Activated effector memory CD4-positive, alpha-beta T cell treated with Interleukin-2 at 50 U/mL for 16 hours (primary cell): ENCODE measurements around the gene PMVK.
A peak's percentile ranks its signal among the peaks of the same experiment; 100 is the strongest.
"Not testable (repeated sequence)": the region's sequence is repeated elsewhere in the genome, so short reads cannot be mapped to it uniquely, and the experiment has no call there.

Experiments used
- DNase-seq: peaks from one replicate; pipeline ENCODE4 v3.0.0-alpha.2; 2020

Gene PMVK

DNA sequence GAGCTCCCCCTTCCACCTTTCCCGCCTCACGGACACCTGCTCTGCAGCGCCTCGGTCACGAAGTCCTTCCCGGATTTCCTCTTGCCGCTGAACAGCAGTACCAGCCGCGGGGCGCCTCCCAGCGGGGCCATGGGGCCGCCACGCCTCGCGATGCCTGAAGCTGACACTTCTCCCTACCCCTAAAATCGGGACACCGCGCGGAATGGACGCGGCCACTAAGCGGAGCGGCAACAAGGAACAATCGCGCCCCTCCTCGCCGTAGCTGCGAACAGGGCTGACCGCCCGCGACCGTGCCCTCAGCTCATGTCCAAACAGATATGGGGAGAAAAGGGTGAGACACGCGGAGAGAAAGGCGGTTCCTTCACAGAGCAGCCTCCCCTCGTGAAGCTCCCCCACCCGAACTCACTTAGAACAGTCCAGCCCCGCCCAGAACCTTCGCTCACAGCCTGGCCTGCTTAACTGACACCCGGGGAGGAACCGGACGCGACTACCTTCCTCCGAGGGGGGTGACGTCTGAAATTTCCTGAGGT is at the start of gene PMVK:
TSS of gene PMVK (minus strand) at position 165 of the 530 bp plus-strand sequence. CDS start at position 131, 34 bp downstream.
- peak; percentile 92 for DNase-seq

DNA sequence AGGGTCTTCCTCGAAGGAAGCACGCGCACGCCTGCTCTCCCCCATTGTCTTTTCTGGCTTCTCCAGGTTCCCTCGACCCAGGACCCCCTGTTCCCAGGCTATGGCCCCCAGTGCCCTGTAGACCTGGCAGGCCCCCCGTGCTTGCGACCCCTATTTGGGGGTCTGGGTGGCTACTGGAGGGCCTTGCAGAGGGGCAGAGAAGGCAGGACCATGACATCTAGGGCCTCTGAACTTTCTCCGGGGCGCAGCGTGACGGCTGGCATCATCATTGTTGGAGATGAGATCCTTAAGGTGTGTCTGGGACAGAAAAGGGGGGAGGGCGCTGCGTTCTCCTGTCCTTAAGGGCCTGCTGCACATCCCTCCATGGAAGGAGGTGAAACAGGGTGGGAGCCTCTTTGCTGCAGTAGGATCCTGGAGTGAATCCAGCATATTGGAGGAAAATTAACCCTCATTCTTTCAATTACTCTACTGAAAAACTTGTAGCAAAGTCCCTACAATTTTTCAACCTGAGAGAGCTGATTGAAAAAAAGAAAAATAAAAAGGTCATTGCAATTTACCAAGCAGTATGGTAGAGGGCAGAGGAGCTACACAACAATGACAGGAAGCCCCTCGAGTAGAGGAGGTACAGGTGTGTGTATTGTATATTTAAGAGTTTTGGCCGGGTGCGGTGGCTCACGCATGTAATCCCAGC is 47.4 kb upstream of the PMVK start:
- DNase-seq, result no peak

DNA sequence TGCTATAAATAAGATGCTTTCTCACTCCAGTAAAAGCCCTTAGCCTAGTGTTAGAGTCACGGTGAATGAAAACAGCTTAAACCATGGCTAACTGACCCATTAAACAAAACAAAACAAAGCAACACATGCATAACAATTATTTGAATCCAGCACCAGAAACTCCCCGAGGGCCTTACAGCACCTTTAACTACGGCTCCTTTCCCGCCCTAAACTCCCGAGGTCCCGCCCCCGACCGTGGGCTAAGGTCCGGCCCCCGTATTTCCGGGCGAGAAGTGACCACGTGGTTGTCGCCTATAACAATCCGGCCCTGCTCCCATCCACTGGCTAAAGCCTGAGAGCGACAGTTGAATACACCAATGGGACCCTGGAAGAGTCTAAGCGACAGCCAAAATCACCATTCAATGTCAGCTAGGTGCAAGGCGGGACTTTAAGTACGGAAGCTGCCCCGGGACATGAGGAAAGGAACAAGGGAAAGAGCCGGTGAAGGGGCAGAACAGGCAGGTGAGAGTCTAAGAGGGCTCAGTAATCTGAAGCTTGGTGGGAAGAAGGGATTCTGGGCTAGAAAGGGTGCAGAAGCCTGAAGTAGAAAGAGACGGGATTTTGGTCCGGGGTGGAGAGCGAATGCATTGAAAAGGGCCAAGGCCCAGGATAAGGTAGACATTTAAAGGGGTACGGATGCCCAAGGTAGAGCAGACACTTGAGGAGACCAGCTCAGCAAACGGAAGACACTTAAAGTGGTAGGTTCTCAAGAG is 46.6 kb upstream of the PMVK start, which contains the start of gene FLAD1:
TSS of gene FLAD1 (plus strand) at position 448 of the 752 bp plus-strand sequence. CDS start 351 bp downstream, outside the sequence.
- peak; percentile 91 for DNase-seq

DNA sequence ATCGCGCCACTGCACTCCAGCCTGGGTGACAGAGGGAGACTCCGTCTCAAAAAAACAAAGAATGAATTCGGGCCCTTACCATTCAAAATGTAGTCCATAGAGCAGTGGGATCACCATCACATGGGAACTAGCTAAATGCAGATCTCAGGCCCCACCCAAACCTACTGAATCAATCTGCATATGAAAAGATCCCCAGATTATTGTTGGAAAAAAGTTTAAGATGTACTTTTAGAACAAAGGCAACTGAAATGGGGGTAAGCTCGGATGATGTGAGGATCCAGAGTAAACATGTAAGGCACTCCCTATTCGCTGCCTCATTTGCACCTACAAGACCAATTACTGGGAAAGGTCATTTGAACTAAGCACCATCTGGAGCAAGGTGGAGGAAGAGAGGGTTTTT is 45.8 kb upstream of the PMVK start:
- DNase-seq, result no peak

DNA sequence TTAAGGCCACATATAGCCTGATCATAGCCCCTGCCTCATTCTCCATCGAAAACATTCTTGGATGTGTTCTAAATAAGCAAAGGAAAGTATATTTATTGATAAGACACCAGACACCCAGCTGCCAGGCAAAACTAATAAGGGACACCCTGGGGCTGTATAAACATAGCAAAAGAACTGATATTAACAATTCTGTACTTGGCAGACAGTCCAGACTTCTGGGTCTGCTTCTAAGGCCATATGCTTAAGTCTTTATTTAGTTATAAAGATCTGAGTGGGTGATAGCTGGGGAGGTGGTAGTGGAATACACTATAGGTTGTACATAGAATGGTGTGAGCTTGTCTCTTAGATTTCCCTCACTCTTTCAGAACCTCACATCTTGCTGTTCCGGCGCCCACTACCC is 41.8 kb upstream of the PMVK start:
- no peak for DNase-seq

DNA sequence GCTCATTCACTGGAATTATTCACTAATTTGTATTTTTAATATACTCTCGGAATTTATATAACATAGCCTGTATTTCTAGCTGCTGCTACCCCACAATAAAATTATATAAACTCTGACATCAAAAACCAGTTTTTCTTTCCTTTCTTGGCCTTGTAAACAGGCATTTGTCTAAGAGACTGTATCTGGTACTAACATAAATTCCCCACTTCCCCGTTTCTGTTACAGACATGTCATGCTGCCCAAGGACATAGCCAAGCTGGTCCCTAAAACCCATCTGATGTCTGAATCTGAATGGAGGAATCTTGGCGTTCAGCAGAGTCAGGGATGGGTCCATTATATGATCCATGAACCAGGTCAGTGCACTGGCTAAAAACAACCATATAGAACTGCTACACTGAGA is 41.2 kb upstream of the PMVK start:
- DNase-seq, result not testable (repeated sequence)

DNA sequence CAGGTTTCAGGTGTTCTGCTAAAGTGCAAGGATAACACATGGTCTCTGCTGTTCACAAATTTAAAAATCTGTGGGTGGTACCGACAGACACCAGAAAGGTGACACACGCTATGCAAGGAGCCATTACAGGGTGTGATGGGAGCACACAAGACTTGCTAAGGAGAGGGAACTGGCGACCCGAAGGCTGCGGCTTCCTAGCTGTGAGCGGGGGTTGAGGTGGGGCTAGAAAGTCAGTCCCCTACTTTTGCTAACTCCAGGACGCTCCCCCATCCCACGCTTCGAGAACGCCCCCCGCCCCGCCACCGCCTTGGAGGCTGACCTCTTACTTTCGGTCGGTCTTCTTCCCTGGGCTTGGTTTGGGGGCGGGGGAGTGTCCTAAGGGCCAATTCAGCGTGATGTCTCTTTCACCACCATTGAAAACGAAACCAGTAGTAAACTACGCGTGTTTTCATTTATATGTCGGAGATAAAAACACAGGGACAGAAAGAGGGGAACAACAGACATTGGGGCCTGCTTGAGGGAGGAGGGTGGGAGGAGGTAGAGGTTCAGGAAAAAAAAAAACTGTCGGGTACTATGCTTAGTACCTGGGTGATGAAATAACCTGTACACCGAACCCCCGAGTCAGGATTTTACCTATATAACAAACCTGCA is 39.0 kb upstream of the PMVK start:
- DNase-seq, result peak; percentile 39

DNA sequence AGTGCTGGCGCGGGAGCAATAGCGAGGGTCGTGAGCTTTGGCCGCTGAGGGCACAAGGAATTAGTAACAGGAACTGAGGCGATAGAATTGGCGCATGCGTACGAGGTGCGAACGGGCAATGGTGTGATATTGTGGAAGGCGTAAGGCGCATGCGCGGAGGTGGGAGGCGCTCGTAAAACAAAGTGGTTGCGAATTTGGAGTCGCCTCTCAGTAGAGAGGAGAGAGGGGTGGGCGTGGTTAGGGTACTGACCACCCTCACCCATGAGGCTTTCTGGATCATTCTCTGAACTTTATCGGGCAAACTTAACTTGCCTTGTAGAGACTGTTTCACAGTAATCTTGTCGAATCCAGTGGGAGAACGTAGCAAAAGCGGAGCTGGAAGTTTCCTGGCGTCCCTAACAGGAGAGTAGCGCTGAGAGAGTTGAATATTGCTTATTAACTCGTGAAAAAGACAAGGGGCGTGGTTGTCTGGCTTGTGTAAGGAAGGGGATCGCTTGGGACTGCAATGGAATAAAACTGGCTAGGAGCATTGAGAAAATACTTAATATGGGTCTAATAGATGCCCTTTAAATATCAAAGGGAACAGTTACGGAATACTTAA is 38.4 kb upstream of the PMVK start:
- DNase-seq, result peak; percentile 90

DNA sequence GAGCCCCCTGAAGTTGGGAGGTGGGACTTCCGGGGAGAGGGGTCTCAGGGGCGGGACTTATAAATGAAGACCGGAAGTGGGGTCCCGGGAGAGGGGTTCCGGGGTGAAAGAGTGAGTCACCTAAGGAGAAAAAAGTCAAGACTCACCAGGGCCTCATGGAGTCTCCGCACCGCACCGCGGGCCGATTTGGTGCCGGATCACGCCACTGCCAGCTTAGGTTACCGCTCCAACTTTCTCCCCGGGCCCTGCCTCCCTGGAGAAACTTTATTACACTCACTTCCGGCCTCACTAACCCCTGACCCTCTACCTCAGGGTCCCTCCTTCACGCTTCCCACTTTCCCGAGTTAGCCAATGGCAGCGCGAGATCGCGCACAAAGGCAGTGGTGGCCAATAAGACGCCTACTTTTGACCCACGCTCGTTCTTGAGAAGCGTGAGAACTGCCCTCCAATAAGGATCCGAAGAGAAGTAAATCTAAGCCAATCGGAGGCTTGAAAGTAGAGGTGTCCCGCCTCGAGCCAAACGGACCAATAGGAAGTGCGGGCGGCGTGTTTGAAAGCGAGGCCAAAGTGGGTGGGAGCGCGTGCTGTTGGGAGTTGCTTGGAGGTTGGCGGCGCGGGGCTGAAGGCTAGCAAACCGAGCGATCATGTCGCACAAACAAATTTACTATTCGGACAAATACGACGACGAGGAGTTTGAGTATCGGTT is 37.7 kb upstream of the PMVK start, which contains the start of gene CKS1B:
TSS of gene CKS1B (plus strand) at position 580 of the 706 bp plus-strand sequence. CDS start at position 645, 65 bp downstream.
- DNase-seq, result peak; percentile 96

DNA sequence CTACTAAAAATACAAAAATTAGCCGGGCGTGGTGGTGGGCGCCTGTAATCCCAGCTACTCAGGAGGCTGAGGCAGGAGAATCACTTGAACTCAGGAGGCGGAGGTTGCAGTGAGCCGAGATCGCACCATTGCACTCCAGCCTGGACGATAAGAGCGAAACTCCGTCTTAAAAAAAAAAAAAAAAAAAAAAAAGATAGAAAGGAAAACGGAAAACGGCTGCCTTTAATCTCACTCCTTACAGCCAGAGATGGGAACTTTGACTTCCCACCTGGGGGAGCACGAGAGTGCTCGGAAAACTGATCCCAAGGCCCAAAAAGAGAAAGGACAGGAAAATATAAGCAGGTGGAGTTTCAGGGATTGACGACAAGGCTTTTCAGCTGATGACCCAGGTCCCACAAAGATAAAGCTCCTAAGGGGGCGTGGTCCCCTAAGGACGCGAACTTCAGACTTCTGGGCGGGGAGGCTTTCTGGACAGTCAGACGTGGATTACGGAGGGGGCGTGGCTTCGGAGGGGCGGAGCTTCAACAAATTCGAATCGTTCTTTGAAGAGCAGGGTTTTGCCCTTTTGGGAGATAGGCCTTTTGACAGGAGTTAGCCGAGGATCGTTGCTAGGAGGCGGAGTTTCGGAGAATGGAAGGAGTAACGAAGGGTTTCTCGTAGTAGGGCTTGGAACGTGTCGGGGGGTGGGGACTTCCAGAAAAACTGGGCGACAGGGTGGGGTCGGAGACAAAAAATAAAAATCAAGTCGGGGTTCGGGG is 37.0 kb upstream of the PMVK start:
- DNase-seq, result peak; percentile 82

DNA sequence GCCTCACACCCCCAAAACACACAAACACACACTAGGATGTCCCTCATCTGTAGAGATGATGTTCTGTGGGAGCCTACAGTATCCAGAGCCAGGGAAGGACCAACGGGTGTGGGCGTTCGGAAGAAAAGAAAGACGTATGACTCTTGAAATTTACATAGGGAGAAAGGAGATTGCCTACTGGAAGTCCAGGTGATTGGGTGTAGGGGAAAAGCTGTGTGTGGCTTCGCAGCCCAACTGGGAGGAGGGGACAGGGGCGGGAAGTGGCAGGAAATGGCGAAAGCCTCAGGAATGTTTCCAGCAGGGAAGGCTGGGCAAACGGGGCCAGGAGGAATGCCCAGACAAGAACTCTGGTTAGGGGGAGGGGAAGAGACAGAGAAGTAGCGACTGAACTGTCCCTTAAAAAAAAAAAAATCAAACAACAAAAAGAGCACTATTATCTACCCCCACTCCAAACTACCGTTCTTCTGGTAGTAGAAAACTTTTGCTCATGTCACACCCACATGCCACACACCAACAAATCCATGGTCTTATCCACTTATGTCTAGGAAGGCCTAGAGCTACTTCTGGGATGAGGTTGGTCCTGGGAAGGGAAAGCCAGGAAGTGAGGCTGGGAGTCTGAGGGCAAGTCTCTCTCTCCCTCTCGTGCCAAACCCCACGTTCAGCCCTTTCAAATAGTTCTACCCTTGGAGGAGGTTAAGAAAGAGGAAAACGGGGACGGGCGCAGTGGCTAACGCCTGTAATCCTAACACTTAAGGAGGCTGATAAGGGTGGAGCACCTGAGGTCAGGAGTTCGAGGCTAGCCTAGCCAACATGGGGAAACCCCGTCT is 36.2 kb upstream of the PMVK start:
- no peak for DNase-seq

DNA sequence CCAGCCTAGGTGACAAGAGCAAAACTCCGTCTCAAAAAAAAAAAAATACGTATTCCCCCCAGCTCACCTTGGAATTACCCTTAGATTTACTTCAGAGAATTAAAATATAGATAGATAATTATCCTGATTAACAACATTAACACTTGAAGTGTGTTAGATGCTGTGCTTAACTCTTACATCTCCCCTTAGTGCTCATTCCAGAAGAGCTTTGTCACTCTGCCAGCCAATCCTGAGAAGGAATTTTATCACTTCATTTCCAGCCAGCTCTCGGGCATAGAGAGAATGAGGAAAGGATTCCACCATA is 35.6 kb upstream of the PMVK start:
- DNase-seq, result no peak

DNA sequence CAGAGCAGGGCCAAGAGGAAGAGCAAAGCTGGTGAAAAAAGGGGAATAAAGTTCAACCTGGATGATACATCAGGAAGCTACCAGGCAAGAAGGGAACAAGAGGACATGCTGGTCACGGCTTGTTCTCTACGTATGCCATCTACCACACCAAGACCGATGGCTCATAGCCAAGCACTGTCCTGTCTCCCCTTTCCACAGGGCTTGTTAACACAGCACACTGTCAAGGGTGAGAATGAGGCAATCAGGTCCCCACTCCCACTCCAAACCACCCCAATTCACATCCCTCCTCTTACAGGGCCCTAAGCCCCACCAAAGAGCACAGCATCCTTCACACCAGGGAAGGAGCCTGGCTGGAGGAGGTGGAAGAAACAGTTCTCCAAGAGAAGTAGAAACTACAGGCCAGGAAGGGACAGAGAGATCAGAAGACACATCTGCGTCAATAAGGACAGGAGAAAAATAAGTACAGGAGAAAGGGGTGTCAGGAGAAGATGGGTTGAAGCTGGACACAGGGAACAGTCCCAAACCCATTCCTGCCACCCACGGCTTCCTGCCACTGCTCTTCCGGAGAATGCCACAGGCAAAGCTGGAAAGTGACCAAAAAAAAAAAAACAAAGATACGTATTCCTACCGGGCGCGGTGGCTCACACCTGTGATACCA is 35.0 kb upstream of the PMVK start:
- DNase-seq, result no peak

DNA sequence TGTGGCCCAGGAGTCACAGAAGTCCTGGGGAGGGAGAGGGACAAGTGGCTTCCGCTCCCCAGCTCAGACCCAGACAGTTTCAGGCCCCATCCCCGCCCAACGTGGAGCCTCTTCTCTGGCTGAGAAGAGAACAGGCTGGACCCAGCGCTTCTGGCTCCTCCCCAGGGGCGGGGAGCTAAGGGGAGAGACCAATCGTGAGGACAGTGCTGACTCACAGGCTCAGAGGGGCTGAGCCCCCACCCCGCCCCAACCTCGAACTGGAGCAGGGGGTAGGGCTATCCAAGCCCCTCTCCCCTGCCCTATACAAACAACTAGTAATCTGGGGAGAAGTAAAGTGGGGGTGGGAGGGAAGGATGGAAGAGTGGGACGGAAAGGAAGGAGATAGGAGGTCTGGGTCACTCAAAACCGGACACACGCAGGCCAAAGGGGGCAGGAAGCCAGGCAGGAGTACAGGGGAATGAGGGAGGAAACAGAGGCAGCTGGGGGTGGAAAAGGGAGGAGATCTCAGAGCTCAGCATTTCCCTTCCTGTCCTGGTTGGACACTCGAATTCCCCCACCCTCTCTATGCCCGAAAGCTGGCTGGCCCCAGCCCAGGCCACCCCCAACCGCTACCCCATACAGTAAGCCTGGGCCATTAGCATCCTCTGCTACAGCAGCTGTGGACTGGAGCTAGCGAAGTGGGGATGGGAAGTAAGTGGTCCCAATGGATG is 34.3 kb upstream of the PMVK start, which contains the start of gene SHC1:
TSS of gene SHC1 (minus strand) at position 117 of the 710 bp plus-strand sequence. CDS start 221 bp downstream, outside the sequence.
- no peak for DNase-seq

DNA sequence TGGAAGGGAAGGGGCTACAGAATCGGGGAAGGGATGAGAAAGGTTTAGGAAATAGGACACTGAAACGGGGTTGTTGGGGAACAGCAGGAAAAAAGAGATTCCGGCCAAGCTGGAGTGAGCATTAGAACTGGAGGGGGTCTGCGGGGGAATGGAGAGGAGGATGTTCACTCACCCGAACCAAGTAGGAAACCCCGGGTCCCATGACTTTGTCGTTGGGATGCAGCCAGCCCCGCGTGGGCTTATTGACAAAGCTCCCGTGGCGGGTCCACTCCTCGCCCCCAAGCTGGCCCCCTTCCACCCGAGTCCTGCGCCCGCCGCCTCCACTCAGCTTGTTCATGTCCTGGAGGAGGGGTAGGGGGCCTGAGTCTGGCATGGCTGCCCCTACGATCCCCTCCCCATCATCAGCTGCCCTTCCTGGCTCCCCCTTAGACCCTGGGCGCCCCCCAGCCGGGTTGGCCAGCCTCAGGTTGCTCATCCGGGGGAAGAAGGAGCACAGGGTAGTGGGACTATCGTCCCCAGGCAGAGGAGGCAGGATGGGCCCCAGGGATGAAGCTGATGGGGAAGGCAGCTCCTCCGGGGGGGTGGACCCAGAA is 33.4 kb upstream of the PMVK start:
- DNase-seq, result no peak

DNA sequence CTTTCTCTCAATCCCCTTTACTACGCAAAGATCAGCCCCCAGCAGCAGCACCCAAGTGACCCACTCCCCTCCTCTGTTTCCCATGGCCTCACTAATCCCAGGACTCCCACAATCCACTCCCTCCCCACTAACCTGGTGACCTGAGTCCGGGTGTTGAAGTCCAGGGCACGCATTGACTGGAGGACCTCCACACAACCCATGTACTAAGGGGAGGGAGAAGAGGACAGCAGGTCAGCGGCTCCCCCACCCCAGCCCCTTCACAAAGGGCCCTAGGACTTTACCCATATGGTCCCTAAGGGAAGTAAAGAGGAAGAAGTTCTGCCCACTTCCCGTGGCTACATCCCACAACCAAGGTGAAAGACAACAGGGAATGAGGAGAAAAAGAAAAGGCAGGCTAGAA is 32.7 kb upstream of the PMVK start:
- DNase-seq, result no peak

DNA sequence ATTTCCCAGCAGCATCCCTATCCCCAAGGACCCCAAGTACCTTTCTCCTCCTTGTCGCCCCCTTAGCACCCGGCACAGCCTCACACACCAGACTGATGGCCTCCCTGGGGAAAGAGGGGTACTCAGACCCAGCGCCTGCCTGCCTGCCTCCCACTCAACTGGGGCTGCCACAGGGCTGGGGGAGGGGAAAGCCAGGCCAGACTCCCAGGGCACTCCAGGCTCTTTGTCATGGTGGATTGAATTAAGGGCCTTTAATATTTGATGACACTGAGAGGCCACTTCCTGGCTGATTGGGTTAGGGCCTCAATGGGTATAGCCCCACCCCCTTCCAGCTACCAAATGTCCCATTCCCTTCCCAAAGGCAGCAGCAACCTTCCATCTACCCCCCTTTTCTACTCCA is 32.2 kb upstream of the PMVK start:
- no peak for DNase-seq

DNA sequence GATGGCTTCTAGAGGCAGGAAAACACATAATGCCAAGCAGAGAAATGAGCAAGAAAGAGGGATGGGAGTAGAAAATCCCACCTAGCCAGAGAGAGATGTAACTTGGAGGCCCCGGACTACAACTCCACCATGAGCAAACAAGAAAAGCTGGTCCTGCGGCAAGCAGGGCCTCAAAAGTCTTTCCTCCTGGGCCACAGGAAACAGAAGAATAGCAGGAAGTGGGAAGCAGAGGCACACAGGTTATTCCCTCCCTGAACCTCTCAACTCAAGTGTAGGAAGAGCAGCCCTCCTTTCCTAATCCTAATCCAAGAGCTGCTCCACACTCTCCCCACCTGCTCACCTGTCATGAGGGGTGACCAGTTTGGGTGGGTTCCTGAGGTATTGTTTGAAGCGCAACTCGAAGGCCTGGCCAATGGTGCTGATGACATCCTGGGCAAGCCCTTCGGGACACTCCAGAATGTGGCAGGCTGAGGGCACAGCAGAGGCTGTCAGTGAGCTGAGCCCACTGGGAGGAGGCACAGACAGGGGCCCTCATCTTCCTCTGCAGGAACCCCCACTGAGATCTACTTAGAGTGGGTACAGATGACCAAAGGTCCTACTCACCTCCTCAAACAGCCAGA is 30.9 kb upstream of the PMVK start:
- DNase-seq, result no peak

DNA sequence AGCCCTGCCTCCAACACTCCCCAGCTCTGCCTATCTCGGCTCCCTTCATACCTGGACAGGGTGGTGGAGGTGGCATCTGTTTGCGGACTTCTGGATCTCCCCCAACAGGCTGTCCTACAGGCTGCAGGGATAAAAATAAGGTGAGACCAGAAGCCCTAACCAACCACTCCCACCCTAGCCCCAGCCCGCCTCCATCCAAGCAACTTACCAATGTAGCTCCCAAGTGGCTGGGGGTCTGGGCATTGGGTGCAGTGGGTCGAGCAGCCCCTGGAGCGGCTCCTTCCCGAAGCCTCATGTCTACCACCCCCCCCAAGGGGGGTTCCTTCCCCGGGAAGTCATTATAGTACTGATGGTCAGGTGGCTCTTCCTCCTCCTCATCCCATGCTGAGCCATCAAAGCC is 29.6 kb upstream of the PMVK start:
- DNase-seq, result no peak
